A549 treated with GW870086 at 1 μM for 4 hours (cell line): Measurements from ENCODE around the gene MCTP2. TPM values are rescaled to one million over a fixed set of nuclear protein-coding genes. Genes with fewer than 3 reads are reported as not detected.

Source experiments
- total RNA-seq: library from RNA; stranded (reverse); fragments of 200-300 nt; extraction: Qiagen RNA extraction; gene quantifications from 5 replicates; pipeline ENCODE4 v1.2.3, GENCODE V29; 2022; ENCODE audit warnings: low read depth

The MCTP2 gene, protein sequence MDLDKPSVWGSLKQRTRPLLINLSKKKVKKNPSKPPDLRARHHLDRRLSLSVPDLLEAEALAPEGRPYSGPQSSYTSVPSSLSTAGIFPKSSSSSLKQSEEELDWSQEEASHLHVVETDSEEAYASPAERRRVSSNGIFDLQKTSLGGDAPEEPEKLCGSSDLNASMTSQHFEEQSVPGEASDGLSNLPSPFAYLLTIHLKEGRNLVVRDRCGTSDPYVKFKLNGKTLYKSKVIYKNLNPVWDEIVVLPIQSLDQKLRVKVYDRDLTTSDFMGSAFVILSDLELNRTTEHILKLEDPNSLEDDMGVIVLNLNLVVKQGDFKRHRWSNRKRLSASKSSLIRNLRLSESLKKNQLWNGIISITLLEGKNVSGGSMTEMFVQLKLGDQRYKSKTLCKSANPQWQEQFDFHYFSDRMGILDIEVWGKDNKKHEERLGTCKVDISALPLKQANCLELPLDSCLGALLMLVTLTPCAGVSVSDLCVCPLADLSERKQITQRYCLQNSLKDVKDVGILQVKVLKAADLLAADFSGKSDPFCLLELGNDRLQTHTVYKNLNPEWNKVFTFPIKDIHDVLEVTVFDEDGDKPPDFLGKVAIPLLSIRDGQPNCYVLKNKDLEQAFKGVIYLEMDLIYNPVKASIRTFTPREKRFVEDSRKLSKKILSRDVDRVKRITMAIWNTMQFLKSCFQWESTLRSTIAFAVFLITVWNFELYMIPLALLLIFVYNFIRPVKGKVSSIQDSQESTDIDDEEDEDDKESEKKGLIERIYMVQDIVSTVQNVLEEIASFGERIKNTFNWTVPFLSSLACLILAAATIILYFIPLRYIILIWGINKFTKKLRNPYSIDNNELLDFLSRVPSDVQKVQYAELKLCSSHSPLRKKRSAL
- total RNA-seq, result not detected in 5 replicates

DNA sequence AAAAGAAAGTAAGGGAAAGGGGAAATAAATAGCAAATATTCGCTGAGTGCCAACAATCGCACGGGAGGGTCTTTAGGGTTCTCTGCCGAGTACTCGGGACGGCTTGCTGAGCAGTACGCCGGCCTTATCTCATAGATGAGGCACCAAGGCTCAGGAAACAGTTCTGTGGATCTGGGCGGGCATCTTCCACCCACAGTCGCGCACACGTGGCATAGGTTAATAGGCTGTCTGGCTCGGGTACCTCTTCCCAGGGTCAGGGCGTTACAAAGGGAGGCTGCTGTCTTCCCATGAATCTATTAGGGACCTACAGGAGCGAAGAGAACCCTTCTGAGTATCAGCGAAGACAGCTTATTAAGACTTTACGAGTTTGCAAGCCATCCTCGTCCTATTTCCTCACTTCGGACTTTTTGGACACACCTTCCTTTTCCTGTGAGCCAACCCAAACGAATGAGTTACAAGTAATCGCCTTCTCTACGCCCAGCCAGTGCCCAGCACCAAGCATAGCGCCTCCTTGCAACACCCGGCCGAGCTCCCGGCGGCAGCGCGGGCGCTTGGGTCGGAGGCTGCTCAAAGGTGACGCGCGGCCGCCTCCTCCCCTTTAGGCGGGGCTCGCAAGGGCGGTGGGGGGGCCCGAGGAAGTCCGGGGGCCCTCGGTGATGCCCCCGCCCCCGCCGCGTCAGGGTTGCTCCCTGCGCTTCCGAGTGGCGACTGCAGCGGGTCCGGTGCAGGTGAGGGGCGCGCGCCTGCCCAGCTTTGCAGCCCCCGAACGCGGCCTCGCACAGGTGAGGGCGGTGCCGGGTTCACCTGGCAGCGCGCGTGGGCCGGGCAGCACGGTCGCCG lies at the start of gene MCTP2:
TSS of gene MCTP2 (plus strand) at position 679 of the 840 bp plus-strand sequence. CDS start 66,705 bp downstream, outside the sequence.

